Gastroesophageal sphincter (tissue), 4 donors: ENCODE data around the gene MED31. TPM values are rescaled to one million over a fixed set of nuclear protein-coding genes. Genes with fewer than 3 reads are reported as not detected.
"Not testable (repeated sequence)": the region's sequence is repeated elsewhere in the genome, so short reads cannot be mapped to it uniquely, and the experiment has no call there.

Experiments
- ATAC-seq: fragments of 150-250 bp; one replicate; pipeline ENCODE4 v1.9.1; 2016; ENCODE audit warnings: mild to moderate bottlenecking, moderate library complexity
- H3K27ac ChIP-seq, 4 donors: fragments of 200-600 bp; sonication (generic) in 3 of 4; 1 replicate in 3 of 4; 2 replicates in 1 of 4; pipeline ENCODE4 v1.5.1; 2016 to 2019
- H3K27me3 ChIP-seq: fragments of 200-600 bp; sonication (generic); one replicate; pipeline ENCODE4 v1.5.1; 2019
- H3K36me3 ChIP-seq, 2 donors: fragments of 200-600 bp; sonication (generic); one replicate each; pipeline ENCODE4 v1.5.1; 2019; ENCODE audit warnings: control low read depth in 1 of 2
- H3K4me1 ChIP-seq, 3 donors: fragments of 200-600 bp; sonication (generic); 1 replicate in 2 of 3; 2 replicates in 1 of 3; pipeline ENCODE4 v1.5.1; 2016 to 2019; ENCODE audit warnings: control low read depth in 2 of 3
- H3K4me3 ChIP-seq, 2 donors: fragments of 200-600 bp; sonication (generic); one replicate each; pipeline ENCODE4 v1.5.1; 2019; ENCODE audit warnings: mild to moderate bottlenecking in 1 of 2, moderate library complexity in 1 of 2
- H3K9me3 ChIP-seq, 3 donors: fragments of 200-600 bp; sonication (generic); one replicate each; pipeline ENCODE4 v1.5.1; 2017 to 2019; ENCODE audit warnings: control low read depth in 2 of 3
- EP300 ChIP-seq: sonication (generic); formaldehyde crosslinking; IDR thresholded peaks from one replicate; pipeline ENCODE4 v1.6.1; 2017; ENCODE audit warnings: antibody characterized with exemption, mild to moderate bottlenecking
- POLR2A ChIP-seq, 2 donors: fragments of 450-650 bp; IDR thresholded peaks; one replicate each; pipeline ENCODE4 v1.6.1; 2017; ENCODE audit warnings: antibody characterized with exemption in 2 of 2, mild to moderate bottlenecking in 2 of 2, moderate library complexity in 1 of 2
- POLR2AphosphoS5 ChIP-seq: sonication (generic); formaldehyde crosslinking; IDR thresholded peaks from one replicate; pipeline ENCODE4 v1.6.1; 2017; ENCODE audit warnings: antibody characterized with exemption
- WGBS, 2 donors: methylation state at CpG; one replicate each; pipeline ENCODE4 v1.1.5; 2018; ENCODE audit warnings: low coverage in 1 of 2; 5-methylcytosine and 5-hydroxymethylcytosine counted together
- total RNA-seq, 4 donors: library from RNA; depleted of rRNA; stranded (reverse); fragments of >200 nt; gene quantifications; one replicate each; pipeline ENCODE4 v1.1.0, GENCODE V29; 2016
- TF ChIP-seq, protein P1 (sequence below), 4 experiments: fragments of 200-600 bp in 2 of 4; fragments of 450-650 bp in 2 of 4; sonication (generic) in 1 of 4; IDR thresholded peaks; one replicate each; pipeline ENCODE4 v1.5.1; 2017 to 2019; ENCODE audit warnings: antibody characterized with exemption in 4 of 4, mild to moderate bottlenecking in 2 of 4, moderate library complexity in 2 of 4

The MED31 gene
- total RNA-seq, 4 donors from 2014 or later, result 1.9 to 12.0 (median 7.8) TPM

DNA sequence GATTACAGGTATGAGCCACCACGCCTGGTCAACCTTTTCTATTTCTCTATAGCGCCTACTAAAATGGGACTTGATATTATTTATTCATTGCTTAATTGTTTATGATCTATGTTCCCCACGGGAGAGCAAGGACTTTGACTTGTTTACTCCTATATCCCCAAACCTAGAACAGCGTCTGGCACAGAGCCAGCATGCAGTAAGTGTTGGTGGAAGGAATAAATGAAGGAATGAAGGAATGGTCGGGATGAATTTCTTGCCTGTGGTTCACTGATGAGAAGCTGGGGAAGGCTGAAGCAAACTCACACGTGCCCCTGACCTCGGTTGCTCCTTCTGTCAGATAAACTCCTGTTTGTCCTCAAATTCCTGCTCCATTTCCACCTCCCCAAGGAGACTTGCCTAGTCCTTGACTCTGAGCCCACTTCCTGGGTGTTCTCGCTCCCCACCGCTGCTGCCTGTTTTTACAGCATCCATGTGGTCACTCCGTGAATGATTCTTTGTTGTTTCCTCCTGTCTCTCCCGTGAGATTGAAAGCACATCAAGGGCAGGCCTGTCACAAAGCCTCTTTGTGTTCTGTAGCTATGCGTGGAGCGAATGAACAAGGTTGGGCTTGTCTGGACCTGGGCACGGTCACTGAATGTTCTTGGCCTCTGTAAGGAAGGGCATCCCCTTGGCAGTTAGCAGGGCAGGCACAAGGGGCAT, 17.5 kb upstream of the MED31 start:
- Histone ChIP-seq H3K27me3 (peaks cover 47% of the 10 kb centered on the region), H3K27ac (no peak overlapping the region), H3K4me1 (no peaks in the 10 kb centered on the region), H3K36me3 (no peaks in the 10 kb centered on the region), H3K4me3 (no peak overlapping the region), H3K9me3 (no peaks in the 10 kb centered on the region)
- TF ChIP-seq, protein P1, sequence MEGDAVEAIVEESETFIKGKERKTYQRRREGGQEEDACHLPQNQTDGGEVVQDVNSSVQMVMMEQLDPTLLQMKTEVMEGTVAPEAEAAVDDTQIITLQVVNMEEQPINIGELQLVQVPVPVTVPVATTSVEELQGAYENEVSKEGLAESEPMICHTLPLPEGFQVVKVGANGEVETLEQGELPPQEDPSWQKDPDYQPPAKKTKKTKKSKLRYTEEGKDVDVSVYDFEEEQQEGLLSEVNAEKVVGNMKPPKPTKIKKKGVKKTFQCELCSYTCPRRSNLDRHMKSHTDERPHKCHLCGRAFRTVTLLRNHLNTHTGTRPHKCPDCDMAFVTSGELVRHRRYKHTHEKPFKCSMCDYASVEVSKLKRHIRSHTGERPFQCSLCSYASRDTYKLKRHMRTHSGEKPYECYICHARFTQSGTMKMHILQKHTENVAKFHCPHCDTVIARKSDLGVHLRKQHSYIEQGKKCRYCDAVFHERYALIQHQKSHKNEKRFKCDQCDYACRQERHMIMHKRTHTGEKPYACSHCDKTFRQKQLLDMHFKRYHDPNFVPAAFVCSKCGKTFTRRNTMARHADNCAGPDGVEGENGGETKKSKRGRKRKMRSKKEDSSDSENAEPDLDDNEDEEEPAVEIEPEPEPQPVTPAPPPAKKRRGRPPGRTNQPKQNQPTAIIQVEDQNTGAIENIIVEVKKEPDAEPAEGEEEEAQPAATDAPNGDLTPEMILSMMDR (IDR thresholded peaks at IDR 0.05), result no peak
- no peak for TF ChIP-seq EP300
- TF ChIP-seq POLR2A (IDR thresholded peaks at IDR 0.05), result no peak
- TF ChIP-seq POLR2AphosphoS5, result no peak
- WGBS, 2 donors, result 60 to 70% methylated on average over 7 to 13 of the region's 14 CpGs
- ATAC-seq, result no peak

DNA sequence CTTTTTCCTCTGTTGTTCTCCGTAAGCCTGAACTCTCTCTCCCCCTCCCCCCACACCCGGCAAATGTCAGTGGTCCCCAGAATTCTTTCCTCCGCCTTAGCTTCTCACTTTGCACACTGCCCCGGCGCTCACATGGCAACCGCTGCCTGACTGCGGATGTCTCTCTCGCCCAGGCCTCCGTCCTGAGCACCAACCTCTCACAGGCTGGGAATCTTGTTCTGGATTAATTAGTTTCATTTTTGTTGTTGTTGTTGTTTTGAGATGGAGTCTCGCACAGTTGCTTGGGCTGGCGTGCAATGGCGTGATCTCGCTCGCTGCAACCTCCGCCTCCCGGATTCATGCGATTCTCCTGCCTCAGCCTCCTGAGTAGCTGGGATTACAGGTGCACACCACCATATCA, 16.8 kb upstream of the MED31 start:
- Histone ChIP-seq H3K4me1 (no peaks in the 10 kb centered on the region), H3K36me3 (no peaks in the 10 kb centered on the region), H3K9me3 (no peaks in the 10 kb centered on the region), H3K4me3 (no peak overlapping the region), H3K27ac (no peak overlapping the region), H3K27me3 (peaks cover 44% of the 10 kb centered on the region)
- TF ChIP-seq POLR2AphosphoS5 (no peak), EP300 (no peak), POLR2A (IDR thresholded peaks at IDR 0.05) (no peak)
- TF ChIP-seq, protein P1 (IDR thresholded peaks at IDR 0.05), result no peak
- ATAC-seq, result no peak
- 40 to 65% methylated on average over 1 to 17 of the region's 17 CpGs for WGBS, 2 donors

DNA sequence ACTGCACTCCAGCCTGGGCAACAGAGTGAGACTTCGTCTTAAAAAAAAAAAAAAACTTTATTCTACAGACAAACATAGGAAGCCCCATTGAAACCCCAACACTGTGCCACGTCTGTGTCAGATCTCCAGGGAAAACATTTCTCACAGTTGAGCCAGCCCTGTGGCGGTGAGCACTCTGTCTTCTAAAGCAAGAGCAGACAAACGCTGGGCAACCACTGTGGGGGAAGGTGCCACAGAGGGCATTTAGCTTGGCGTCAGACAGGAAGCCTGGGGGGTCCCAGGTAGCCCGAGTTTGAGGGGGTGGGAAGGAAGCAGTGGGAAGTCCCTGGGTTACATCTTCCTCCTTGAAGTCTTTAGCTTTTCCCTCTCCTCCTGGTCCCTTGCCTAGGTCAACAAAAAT, 16.1 kb upstream of the MED31 start:
- Histone ChIP-seq H3K27ac (no peak overlapping the region), H3K27me3 (peaks cover 39% of the 10 kb centered on the region), H3K4me3 (no peak overlapping the region), H3K9me3 (no peaks in the 10 kb centered on the region), H3K4me1 (no peaks in the 10 kb centered on the region), H3K36me3 (no peaks in the 10 kb centered on the region)
- 59 to 70% methylated on average over 2 to 5 of the region's 6 CpGs for WGBS, 2 donors
- no peak for ATAC-seq
- TF ChIP-seq POLR2AphosphoS5, result no peak
- TF ChIP-seq, protein P1 (IDR thresholded peaks at IDR 0.05), result no peak
- no peak for TF ChIP-seq EP300
- no peak for TF ChIP-seq POLR2A (IDR thresholded peaks at IDR 0.05)

DNA sequence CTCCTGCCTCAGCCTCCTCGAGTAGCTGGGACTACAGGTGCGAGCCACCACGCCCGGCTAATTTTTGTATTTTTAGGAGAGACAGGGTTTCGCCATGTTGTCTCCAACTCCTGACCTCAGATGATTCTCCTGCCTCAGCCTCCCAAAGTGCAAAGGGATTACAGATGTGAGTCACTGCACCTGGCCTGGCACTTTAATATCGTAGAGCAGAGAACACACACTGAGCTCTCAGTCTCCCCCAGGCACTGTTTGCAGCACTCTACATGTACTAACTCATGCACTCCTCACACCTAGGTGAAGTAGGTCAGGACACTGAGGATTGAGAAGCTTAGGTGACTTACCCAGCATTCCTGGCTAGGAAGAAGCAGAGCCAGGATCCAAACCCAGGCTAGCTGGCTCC, 15.2 kb upstream of the MED31 start:
- Histone ChIP-seq H3K36me3 (no peaks in the 10 kb centered on the region), H3K27me3 (peaks cover 33% of the 10 kb centered on the region), H3K9me3 (no peaks in the 10 kb centered on the region), H3K27ac (no peak overlapping the region), H3K4me1 (no peaks in the 10 kb centered on the region), H3K4me3 (no peak overlapping the region)
- TF ChIP-seq POLR2AphosphoS5, result no peak
- TF ChIP-seq, protein P1 (IDR thresholded peaks at IDR 0.05), result no peak
- no peak for TF ChIP-seq POLR2A (IDR thresholded peaks at IDR 0.05)
- no peak for TF ChIP-seq EP300
- 88 to 90% methylated on average over 2 to 6 of the region's 6 CpGs for WGBS, 2 donors
- no peak for ATAC-seq

DNA sequence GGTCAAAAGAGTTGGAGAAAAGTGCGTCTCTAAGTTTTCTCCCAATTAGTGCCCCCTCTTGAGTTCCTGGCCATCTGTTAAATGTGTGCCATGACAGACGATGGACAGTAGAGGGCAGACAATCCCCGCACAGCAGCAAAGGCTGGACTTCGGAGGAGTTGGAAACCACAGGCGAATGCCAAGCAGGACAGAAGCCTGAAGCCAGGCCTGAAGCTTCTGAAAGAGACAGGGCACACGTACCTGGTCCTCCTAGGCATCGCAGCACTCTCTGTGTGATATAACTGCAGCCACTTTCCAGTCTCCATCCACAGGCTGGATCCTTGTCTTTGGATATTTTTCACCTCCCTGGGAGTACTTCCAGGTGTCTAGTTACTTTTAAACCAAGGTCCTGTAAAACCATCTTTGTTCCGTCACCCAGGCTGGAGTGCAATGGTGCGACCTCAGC, 14.7 kb upstream of the MED31 start:
- no peak for TF ChIP-seq EP300
- TF ChIP-seq, protein P1 (IDR thresholded peaks at IDR 0.05), result peak in 3 of 4 experiments; percentile 78 to 90 (median 86)
- 0 to 15% methylated on average over 3 to 7 of the region's 9 CpGs for WGBS, 2 donors
- H3K27me3 ChIP-seq, result peaks cover 33% of the 10 kb centered on the region
- H3K27ac ChIP-seq, result no peak overlapping the region
- H3K4me3 ChIP-seq, result no peak overlapping the region
- ATAC-seq, result peak; percentile 88
- H3K4me1 ChIP-seq, result no peaks in the 10 kb centered on the region
- H3K36me3 ChIP-seq, result no peaks in the 10 kb centered on the region
- no peaks in the 10 kb centered on the region for H3K9me3 ChIP-seq

DNA sequence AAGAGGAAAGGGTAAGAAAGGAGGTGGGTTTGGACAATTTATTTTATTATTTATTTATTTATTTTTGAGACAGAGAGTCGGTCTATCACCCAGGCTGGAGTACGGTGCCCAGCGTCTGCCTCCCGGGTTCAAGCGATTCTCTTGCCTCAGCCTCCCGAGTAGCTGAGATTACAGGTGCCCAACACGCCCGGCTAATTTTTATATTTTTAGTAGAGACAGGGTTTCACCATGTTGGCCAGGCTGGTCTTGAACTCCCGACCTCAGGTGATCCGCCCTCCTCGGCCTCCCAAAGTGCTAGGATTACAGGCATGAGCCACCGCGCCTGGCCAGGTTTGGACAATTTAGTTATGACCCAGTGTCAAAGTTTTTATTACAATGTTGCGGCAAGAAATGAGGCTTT, 11.8 kb upstream of the MED31 start:
- WGBS, 2 donors, result 83 to 90% methylated on average over 8 to 11 of the region's 14 CpGs
- H3K27me3 ChIP-seq, result peaks cover 42% of the 10 kb centered on the region
- H3K4me1 ChIP-seq, H3K4me3 ChIP-seq, H3K9me3 ChIP-seq, ATAC-seq, H3K27ac ChIP-seq, H3K36me3 ChIP-seq: not testable (repeated sequence)
